Cortex of kidney (tissue), 1 donor: ENCODE measurements around the gene MBLAC2.

Experiments
- DNase-seq: peaks from one replicate; lab custom pipeline; 2025; lab: John Stamatoyannopoulos, UW

Gene MBLAC2

DNA sequence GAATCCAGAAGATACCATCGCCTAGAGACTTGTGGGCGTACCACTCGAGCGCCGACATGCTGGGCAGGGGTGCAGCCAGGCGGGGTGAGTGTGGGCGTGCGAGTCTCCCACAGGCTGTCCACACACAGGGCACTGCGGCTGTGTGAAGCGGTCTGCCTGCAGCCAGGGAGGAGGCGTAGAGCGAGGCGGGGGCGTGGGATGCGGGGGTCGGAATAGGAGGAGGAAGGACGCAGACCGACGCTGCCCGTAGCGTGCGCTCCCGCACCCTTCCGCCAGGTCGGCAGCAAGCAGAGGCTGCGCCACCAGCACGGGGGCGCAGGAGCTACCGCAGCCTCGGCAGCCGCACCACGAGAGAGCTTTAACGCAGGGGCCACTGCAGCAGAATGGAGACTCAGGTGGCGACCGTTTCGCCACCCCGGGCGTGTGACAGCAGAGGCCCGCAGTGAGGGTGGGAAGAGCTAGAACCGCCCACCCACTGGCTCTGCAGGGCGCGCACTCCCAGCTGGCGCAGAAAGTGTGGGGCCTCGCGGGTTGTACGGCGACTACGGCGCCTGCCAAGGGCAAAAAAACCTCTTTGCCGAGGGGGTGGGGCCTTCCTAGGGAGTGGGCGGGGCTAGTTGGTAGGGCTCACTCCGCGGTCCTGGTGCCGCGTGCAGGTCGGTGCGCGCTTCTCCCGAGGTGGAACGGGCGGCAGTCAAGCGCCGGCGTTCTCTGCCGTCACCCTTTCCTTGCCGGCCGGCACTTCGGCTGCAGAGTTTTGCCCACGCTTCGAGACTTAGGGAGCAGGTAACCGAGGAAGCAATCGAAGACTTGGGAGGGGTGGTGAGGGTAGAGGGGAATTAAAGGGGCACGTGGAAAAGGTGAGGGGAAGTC, at the start of gene MBLAC2, which contains the start of gene POLR3G:
MBLAC2 (minus strand) TSS at position 537 of the 873 bp plus-strand sequence; CDS start at position 58, 479 bp downstream.
POLR3G (plus strand) TSS at position 630 of the 873 bp plus-strand sequence. CDS start 10,704 bp downstream, outside the sequence.
- DNase-seq = peak; percentile 48

GRCh38 chr5:90519081-90519480, 44.5 kb upstream of the MBLAC2 start:
- no peak for DNase-seq

GRCh38 chr5:90518661-90519060, 44.1 kb upstream of the MBLAC2 start:
- DNase-seq = no peak

DNA sequence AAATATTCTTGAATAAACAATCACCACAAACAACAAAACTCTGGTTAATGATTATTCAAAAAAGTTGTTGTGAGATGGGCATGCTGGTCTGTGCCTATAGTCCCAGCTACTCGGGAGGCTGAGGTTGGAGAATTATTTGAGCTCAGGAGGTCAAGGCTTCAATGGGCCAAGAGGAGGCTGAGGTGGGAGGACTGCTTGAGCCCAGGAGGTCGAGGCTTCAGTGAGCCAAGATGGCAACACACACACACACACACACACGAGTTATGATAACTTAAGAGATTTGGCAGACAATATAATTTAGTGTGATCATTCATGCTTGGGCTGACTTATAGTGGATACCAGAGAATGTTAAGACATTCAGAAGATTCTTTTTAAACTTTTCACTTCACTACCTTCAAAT, 39.9 kb upstream of the MBLAC2 start:
- DNase-seq = no peak

GRCh38 chr5:90510438-90510837, 35.9 kb upstream of the MBLAC2 start:
- DNase-seq = no peak

GRCh38 chr5:90506221-90506620, 31.6 kb upstream of the MBLAC2 start:
- no peak for DNase-seq

- no peak for DNase-seq
Observed at GRCh38 chr5:90504743-90505142, 30.2 kb upstream of the MBLAC2 start.

GRCh38 chr5:90503596-90503995, 29.0 kb upstream of the MBLAC2 start:
- DNase-seq = no peak

DNA sequence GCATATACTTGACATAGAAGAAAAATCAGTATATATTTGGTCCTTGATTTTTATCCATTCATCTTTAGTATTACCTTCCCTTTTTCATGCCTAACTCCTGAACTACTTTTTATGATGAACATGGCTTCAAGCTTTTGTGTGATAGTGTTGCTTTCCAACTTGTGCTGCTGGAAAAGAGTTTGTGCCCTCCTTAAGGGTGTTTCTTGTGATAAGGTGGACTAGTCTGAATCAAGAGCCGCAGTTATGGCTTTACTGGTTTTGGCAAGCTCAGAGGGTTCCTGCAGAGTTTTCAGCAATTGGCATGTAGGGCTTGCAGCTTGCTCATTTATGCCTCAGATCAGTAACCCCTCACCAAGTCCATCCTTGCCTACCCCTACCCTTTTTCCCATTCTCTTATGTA, 20.6 kb upstream of the MBLAC2 start:
- no peak for DNase-seq

GRCh38 chr5:90494043-90494442, 19.5 kb upstream of the MBLAC2 start:
- DNase-seq = no peak

- no peak for DNase-seq
Observed at GRCh38 chr5:90488791-90489190, 14.2 kb upstream of the MBLAC2 start.

- DNase-seq = no peak
Observed at GRCh38 chr5:90484540-90484939, 10.0 kb upstream of the MBLAC2 start.

DNA sequence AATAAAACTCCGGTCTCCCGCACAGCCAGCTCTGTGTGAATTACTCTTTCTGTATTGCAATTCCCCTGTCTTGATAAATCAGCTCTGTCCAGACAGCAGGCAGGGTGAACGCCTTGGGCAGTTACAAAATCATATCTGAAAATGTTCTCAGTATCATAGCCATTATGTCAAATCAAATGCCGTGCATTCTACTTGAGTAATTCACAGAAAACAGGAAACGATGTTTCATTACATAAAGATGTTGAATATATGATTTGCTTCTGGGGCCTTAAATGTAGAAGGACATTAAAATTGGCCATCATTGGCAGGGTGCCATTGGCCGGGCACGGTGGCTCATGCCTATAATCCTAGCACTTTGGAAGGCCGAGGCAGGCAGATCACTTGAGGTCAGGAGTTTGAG, 8.6 kb upstream of the MBLAC2 start:
- DNase-seq = no peak

DNA sequence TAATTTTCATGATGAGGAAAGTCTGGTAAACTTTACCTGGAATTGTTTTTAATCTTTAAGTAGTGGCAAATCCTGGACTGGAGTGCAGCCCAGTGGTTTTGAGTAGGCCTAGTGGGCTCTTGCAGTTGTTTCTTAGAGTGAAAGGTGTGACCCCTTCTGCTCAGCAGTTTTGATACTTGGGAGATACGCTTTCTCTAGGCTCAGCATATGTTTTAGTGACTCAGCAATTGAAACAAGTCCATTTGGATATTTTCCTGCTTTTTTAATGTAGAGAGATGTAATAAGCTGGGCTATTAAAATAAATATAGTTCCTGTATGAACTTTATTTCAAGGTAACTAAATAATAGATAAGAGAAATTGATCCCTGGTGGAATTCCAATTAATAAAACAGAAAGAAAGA, 6.1 kb upstream of the MBLAC2 start:
- DNase-seq = no peak

DNA sequence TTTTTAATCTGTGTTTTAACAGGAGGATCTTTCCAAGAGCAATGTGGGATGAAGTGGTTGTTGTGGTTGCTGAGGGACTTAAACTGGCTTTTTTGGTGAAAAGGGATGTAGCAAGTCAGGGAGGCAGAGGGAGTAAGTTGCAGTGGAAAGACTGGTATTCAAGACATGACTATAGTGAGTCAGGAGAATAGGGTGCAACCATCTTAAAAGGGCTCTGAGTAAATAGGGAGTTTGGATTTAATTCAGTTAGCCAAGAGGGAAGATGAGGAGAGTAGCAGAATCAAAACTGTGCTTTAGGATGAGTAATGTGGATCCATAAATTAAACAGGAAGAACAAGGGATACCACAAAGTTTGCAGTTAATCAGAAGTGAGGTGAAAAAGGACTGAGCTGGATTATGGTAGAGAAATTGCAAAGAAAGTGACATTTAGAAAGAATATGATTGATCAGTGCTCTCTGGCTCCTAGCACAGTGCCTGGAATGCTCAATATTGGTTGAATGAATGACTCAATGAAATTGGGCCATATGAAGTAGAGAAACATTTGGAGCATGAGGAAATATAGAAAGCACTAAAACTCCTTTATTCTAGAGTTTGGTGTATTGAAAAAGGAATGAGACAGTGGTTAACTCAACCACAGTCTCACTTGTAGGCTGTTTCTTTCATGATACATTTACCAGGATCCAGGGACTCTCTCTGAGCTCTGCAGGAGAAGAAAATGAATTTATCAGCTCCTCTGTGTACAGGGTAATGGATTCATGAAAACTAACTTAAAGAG, 5.2 kb upstream of the MBLAC2 start:
- no peak for DNase-seq

- DNase-seq = no peak
Observed at GRCh38 chr5:90477621-90478215, 3.1 kb upstream of the MBLAC2 start.

- DNase-seq = no peak
Observed at GRCh38 chr5:90477073-90477472, 2.5 kb upstream of the MBLAC2 start.

DNA sequence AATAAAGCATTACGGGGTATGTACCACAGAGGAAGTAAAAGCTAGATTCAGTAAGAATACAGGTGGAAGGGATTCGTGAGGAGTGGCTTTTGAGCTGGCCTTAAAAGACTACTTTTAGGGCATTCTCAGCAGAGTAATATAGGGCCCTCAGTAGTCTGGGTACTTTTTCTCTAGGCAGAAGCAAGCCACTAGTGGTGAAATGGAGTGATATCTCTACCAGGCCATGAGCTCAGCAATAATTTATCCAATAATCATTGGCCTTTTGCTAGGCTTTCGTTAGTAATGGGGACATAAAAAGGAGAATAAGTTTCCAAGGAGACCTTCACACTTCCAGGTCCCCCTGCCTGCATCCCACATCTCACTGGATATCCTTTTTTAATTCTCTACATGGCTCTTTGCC, 1.8 kb upstream of the MBLAC2 start:
- no peak for DNase-seq

- DNase-seq = no peak
Observed at GRCh38 chr5:90475436-90475980, 937 bp upstream of the MBLAC2 start.

GRCh38 chr5:90473396-90474234, 956 bp downstream of the MBLAC2 start:
- no peak for DNase-seq

DNA sequence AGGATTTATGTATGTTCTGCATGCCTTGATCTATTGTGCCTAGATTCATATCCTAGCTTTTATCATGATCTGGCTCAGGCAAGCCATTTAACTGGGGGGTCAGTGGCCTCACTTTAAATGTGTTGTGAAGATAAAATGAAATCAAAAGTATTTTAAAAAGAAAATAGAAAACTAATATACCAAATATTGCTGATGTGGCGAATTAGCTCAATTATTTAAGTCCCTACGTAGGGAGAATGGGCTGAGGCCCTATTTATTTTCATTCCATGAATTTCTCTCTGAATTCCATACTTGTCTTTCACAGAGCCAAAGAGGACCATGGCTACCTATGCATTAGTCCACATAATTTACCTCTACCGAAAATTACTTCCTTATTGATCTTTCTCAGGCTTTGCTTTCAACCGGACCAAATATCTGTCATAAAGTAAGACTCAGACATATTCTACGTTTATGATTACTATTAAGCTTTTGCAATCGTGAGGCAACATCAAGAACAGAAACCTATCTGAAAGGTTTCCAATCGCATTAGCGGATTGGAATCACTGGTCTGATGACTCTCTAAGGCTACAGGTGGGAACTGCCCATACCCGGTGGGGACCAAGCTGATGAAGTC, 1.7 kb downstream of the MBLAC2 start:
- no peak for DNase-seq
